ENCODE results near the gene PRICKLE4. TPM values are rescaled to one million over a fixed set of nuclear protein-coding genes. Genes with fewer than 3 reads are reported as not detected.

Gene PRICKLE4
- total and polyA plus RNA-seq, 2 of the 13 experiments (the other 11 are each of a cell fraction or from before 2014, with no cell fraction given) = 0.92 to 1.2 TPM

DNA sequence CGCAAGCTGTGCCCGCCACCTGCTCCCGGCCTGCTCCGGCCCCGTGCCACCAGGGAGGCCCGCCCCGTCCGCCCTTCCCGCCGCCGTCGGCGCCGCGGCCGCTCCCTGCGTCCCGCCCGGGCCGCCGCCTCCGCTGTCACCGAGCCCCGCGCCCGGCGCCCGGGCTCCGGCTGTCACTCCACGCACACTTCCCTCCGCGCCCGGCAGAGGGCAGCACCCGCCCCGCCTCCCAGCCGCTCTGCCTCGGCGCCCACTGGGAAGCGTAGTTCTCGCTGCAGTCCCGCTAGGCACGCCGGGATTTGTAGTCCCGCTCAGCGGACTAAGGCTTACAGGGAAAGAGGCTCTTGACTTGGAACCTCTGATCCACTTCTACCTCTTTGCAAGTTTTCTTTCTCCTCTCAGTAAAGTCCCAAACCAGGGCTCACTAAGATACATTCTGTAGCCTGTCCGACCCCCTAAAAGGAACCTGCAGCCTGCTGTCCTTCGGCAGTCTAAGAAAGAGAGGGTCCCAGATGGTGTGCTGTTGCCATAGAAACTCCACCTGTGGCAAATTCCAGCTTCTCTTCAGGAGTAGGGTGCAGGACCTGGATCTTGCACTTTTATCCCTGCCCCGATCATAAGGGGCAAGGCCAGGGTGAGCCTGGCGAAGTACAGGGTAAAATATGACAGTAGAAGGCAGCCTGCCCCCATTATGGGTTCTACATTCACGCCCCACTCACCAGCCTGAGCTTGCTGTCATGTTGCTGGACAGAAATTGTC lies 45.0 kb upstream of the PRICKLE4 start, which contains the start of gene TFEB (continued):
- TF ChIP-seq ZBTB20 (CRISPR knock-in tag; IDR thresholded peaks at IDR 0.05; ENCODE audit: borderline replicate concordance, low read depth) (0 out of 2 replicates have a peak, but pooled peaks have one; percentile 48), ARNTL (CRISPR knock-in tag; IDR thresholded peaks at IDR 0.05) (0 out of 2 replicates have a peak, but pooled peaks have one; percentile 26), GATAD1 (CRISPR knock-in tag; IDR thresholded peaks at IDR 0.05) (peak; percentile 85), HHEX (CRISPR knock-in tag; IDR thresholded peaks at IDR 0.05) (no peak), ZSCAN22 (CRISPR knock-in tag; IDR thresholded peaks at IDR 0.05) (no peak), ISL2 (CRISPR knock-in tag; IDR thresholded peaks at IDR 0.05) (peak; percentile 84), ZNF224 (CRISPR knock-in tag; IDR thresholded peaks at IDR 0.05) (no peak), KAT7 (CRISPR knock-in tag; IDR thresholded peaks at IDR 0.05; ENCODE audit: borderline replicate concordance) (0 out of 2 replicates have a peak, but pooled peaks have one; percentile 37), ZNF34 (CRISPR knock-in tag; IDR thresholded peaks at IDR 0.05; ENCODE audit: borderline replicate concordance) (no peak), CHD2 (IDR thresholded peaks at IDR 0.05; ENCODE audit: low read depth, low read length) (0 out of 2 replicates have a peak, but pooled peaks have one; percentile 70), SETDB1 (CRISPR knock-in tag; IDR thresholded peaks at IDR 0.05; ENCODE audit: borderline replicate concordance) (no peak), JDP2 (CRISPR knock-in tag; IDR thresholded peaks at IDR 0.05; ENCODE audit: borderline replicate concordance) (no peak), CBX5 (CRISPR knock-in tag; IDR thresholded peaks at IDR 0.05; ENCODE audit: borderline replicate concordance) (peak; percentile 95; the same call in 1 of the 2 replicates), ZNF543 (CRISPR knock-in tag; IDR thresholded peaks at IDR 0.05) (no peak), ZNF839 (CRISPR knock-in tag; IDR thresholded peaks at IDR 0.05; ENCODE audit: borderline replicate concordance) (0 out of 2 replicates have a peak, but pooled peaks have one; percentile 16), POLR2G (IDR thresholded peaks at IDR 0.05; ENCODE audit: low read depth, low read length) (peak; percentile 48; the same call in 1 of the 2 replicates), TOE1 (CRISPR knock-in tag; IDR thresholded peaks at IDR 0.05) (no peak; the same call in 1 of the 2 replicates), RFX3 (CRISPR knock-in tag; IDR thresholded peaks at IDR 0.05) (peak; percentile 66)
- TF ChIP-seq, protein P1, sequence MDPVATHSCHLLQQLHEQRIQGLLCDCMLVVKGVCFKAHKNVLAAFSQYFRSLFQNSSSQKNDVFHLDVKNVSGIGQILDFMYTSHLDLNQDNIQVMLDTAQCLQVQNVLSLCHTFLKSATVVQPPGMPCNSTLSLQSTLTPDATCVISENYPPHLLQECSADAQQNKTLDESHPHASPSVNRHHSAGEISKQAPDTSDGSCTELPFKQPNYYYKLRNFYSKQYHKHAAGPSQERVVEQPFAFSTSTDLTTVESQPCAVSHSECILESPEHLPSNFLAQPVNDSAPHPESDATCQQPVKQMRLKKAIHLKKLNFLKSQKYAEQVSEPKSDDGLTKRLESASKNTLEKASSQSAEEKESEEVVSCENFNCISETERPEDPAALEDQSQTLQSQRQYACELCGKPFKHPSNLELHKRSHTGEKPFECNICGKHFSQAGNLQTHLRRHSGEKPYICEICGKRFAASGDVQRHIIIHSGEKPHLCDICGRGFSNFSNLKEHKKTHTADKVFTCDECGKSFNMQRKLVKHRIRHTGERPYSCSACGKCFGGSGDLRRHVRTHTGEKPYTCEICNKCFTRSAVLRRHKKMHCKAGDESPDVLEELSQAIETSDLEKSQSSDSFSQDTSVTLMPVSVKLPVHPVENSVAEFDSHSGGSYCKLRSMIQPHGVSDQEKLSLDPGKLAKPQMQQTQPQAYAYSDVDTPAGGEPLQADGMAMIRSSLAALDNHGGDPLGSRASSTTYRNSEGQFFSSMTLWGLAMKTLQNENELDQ (CRISPR knock-in tag; IDR thresholded peaks at IDR 0.05; ENCODE audit: borderline replicate concordance) = no peak; the same call in 1 of the 2 replicates
- TF ChIP-seq, protein P2, sequence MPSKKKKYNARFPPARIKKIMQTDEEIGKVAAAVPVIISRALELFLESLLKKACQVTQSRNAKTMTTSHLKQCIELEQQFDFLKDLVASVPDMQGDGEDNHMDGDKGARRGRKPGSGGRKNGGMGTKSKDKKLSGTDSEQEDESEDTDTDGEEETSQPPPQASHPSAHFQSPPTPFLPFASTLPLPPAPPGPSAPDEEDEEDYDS (CRISPR knock-in tag; IDR thresholded peaks at IDR 0.05) = peak; percentile 50; the same call in 1 of the 2 replicates
- TF ChIP-seq, protein P3, sequence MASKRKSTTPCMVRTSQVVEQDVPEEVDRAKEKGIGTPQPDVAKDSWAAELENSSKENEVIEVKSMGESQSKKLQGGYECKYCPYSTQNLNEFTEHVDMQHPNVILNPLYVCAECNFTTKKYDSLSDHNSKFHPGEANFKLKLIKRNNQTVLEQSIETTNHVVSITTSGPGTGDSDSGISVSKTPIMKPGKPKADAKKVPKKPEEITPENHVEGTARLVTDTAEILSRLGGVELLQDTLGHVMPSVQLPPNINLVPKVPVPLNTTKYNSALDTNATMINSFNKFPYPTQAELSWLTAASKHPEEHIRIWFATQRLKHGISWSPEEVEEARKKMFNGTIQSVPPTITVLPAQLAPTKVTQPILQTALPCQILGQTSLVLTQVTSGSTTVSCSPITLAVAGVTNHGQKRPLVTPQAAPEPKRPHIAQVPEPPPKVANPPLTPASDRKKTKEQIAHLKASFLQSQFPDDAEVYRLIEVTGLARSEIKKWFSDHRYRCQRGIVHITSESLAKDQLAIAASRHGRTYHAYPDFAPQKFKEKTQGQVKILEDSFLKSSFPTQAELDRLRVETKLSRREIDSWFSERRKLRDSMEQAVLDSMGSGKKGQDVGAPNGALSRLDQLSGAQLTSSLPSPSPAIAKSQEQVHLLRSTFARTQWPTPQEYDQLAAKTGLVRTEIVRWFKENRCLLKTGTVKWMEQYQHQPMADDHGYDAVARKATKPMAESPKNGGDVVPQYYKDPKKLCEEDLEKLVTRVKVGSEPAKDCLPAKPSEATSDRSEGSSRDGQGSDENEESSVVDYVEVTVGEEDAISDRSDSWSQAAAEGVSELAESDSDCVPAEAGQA (IDR thresholded peaks at IDR 0.05; ENCODE audit: low read depth) = 0 out of 2 replicates have a peak, but pooled peaks have one; percentile 39
- TF ChIP-seq, protein P3 (CRISPR knock-in tag; IDR thresholded peaks at IDR 0.05; ENCODE audit: borderline replicate concordance) = 0 out of 2 replicates have a peak, but pooled peaks have one; percentile 56

Data from HepG2 (cell line).